GM21447 (cell line): Measurements from ENCODE around the gene STARD5.
"Not testable (repeated sequence)": the region's sequence is repeated elsewhere in the genome, so short reads cannot be mapped to it uniquely, and the experiment has no call there.

Experiments used
- ATAC-seq: cut with Tn5 transposase; IDR thresholded peaks from one replicate; pipeline ENCODE4 v1.9.1; 2021; ENCODE audit not compliant: unreplicated experiment

Gene STARD5

GRCh38 chr15:81323944-81324881 lies at the start of gene STARD5:
TSS of gene STARD5 (minus strand) at chr15:81324141. CDS start at chr15:81324099, 42 bp downstream.
- peak; percentile 98 for ATAC-seq

- ATAC-seq, result no peak
Observed at GRCh38 chr15:81373176-81373575, 49.2 kb upstream of the STARD5 start.

GRCh38 chr15:81372575-81372974 lies 48.6 kb upstream of the STARD5 start:
- ATAC-seq, result no peak

GRCh38 chr15:81363718-81364500 lies 40.0 kb upstream of the STARD5 start:
- ATAC-seq, result no peak

- no peak for ATAC-seq
Observed at GRCh38 chr15:81363276-81363675, 39.3 kb upstream of the STARD5 start.

GRCh38 chr15:81362790-81363189 lies 38.8 kb upstream of the STARD5 start:
- ATAC-seq, result no peak

GRCh38 chr15:81361891-81362290 lies 38.0 kb upstream of the STARD5 start:
- no peak for ATAC-seq

- no peak for ATAC-seq
Observed at GRCh38 chr15:81360491-81360890, 36.5 kb upstream of the STARD5 start.

- ATAC-seq, result no peak
Observed at GRCh38 chr15:81358248-81358647, 34.3 kb upstream of the STARD5 start.

- ATAC-seq, result no peak
Observed at GRCh38 chr15:81357180-81357686, 33.3 kb upstream of the STARD5 start.

- ATAC-seq, result no peak
Observed at GRCh38 chr15:81356252-81356651, 32.3 kb upstream of the STARD5 start.

GRCh38 chr15:81351651-81352050 lies 27.7 kb upstream of the STARD5 start:
- ATAC-seq, result no peak

- ATAC-seq, result no peak
Observed at GRCh38 chr15:81349271-81349670, 25.3 kb upstream of the STARD5 start.

GRCh38 chr15:81348691-81349090 lies 24.8 kb upstream of the STARD5 start:
- ATAC-seq, result not testable (repeated sequence)

GRCh38 chr15:81347910-81348309 lies 24.0 kb upstream of the STARD5 start:
- ATAC-seq, result no peak

GRCh38 chr15:81346611-81347010 lies 22.7 kb upstream of the STARD5 start:
- ATAC-seq, result no peak

- no peak for ATAC-seq
Observed at GRCh38 chr15:81343371-81343770, 19.4 kb upstream of the STARD5 start.

- no peak for ATAC-seq
Observed at GRCh38 chr15:81341351-81341750, 17.4 kb upstream of the STARD5 start.

GRCh38 chr15:81339851-81340250 lies 15.9 kb upstream of the STARD5 start:
- no peak for ATAC-seq

GRCh38 chr15:81339321-81339720 lies 15.4 kb upstream of the STARD5 start:
- no peak for ATAC-seq

- no peak for ATAC-seq
Observed at GRCh38 chr15:81338170-81339007, 14.4 kb upstream of the STARD5 start.
